Activated gamma-delta T cell (primary cell): ENCODE data around the gene ZMIZ2.
"Not testable (repeated sequence)": the region's sequence is repeated elsewhere in the genome, so short reads cannot be mapped to it uniquely, and the experiment has no call there.

Source experiments
- DNase-seq: peaks from one replicate; lab custom pipeline; 2025; lab: John Stamatoyannopoulos, UW

ZMIZ2 gene

GRCh38 chr7:44727158-44727936, 21.3 kb upstream of the ZMIZ2 start:
- DNase-seq, result no peak

DNA sequence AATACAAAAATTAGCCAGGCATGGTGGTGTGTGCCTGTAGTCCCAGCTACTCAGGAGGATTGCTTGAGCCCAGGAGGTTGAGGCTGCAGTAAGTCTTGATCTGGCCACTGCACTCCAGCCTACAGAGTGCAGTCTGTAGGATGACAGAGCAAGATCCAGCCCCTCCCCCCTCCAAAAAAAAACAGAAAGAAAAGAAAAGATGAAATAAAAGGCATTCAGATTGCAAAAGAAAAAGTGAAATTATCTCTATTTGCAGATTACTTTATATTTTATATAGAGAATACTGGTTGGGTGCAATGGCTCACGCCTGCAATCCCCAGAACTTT, 20.7 kb upstream of the ZMIZ2 start:
- DNase-seq, result no peak

DNA sequence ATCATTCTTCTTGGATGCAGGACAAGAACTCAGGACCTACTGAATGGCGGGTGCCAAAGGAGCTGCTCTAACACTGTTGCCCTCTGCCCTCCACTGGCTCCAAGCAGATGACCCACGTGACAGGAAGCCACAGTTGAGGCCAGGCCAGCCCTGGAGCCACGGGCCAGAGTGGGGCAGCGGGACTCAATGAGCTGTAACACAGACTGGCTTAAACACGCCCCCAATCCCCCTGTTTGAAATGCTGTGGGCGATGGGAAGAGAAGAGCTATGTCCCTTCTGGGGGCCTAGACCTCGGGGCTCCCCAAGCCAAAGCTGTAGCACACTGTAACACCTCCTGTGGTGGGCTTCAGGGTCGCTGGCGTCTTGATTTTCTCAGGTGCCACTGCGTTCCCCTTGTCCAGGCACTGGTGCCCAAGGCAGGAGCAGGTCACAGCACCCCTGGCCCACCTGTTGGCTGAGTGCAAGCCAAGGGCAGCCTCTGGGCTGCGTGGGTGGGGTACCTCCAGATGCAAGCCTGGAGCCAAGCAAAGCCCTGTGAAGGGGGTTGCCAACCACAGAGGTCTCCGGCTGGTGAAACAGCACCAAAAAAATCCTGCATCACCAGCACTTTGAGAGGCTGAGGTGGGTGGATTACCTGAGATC, 18.6 kb upstream of the ZMIZ2 start:
- DNase-seq, result no peak

GRCh38 chr7:44732971-44733370, 15.7 kb upstream of the ZMIZ2 start:
- DNase-seq, result not testable (repeated sequence)

DNA sequence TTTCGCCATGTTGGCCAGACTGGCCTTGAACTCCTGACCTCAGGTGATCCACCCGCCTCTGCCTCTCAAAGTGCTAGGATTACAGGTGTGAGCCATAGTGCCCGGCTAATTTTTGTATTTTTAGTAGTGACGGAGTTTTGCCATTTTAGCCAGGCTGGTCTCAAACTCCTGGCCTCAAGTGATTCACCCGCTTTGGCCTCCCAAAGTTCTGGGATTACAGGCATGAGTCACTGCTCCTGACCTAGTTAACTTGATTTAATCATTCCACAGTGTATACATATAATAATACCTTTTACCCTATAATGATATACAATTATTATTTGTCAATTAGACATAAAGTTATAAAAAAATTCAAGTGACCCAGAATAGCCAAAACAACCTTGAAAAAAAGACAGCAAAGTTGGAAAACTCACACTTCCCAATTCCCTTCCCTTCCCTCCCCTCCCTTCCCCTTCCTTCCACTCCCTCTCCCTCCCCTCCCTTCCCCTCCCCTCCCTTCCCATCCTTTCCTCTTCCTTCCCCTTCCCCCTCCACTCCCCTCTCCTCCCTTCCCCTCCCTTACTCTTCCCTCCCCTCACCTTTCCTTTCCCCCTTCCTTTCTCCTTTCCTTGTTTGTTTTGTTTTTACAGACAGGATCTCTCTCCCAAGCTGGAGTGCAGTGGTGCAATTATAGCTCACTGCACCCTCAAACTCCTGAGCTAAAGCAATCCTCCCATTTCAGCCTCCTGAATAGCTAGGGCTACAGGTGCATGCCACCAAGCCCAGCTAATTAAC, 14.8 kb upstream of the ZMIZ2 start:
- DNase-seq, result no peak

GRCh38 chr7:44735403-44736165, 13.1 kb upstream of the ZMIZ2 start:
- no peak for DNase-seq

- no peak for DNase-seq
Observed at GRCh38 chr7:44736896-44737295, 11.8 kb upstream of the ZMIZ2 start.

GRCh38 chr7:44738051-44738723, 10.5 kb upstream of the ZMIZ2 start:
- DNase-seq, result no peak

- no peak for DNase-seq
Observed at GRCh38 chr7:44738876-44739665, 9.6 kb upstream of the ZMIZ2 start.

DNA sequence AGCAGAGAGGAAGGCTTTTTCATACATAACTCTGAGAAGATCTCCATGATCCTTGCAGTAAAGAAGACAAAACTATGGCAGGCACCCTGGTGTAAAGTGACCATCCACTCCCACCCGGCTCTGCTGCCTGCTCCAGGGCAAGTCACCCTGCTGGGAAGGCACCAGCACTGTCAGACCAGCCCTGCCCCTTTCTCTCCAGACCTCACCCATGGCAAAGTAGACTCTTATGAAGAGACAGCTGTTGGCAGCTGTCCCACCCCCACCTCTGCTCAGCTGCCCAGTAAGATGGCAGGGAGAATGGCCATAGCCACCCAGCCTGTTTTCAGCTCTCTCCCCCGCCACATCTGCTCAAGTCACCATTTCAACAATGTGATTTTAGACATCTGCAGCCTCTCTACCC, 8.6 kb upstream of the ZMIZ2 start:
- DNase-seq, result no peak

- no peak for DNase-seq
Observed at GRCh38 chr7:44743750-44744149, 4.9 kb upstream of the ZMIZ2 start.

DNA sequence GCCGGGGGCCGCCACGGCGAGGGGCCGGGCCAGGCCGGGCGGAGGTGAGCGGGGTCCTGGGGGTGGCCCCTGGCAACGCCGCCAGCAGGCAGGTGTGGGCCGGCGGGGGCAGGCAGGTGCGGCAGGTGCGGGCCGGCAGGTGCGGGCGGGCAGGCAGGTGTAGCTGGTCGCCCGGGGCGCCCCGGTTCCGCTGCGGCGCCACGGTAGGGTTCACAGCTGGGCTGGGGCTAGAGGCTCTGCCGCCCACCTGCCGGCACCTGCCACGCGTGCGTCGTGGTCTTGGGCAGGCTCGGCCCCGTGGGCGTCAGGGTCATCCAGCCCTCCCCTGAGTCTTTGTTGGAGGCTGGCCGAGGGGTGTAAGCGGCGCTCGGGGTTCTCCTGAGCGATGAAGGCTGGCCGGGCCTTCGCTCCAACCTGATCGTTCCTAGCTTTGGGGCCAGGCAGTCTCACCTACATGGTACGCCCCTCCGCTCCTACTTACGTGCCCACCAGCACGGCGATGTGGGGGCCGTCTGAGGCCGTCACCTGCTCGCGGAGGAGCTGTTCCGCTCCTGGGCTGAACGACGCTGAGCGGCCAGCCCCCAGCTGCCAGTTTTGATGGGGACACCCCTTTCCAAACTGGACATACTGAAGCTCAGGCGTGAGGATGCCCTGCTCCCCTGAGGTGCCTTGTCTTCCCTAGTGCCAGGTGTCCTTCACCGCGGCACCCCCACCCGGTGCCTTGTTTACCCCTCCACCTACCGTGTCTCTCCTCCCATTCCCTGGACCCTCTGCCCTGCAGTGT, 493 bp downstream of the ZMIZ2 start:
- no peak for DNase-seq

GRCh38 chr7:44749992-44750391, 1.3 kb downstream of the ZMIZ2 start:
- no peak for DNase-seq

- DNase-seq, result no peak
Observed at GRCh38 chr7:44750424-44750823, 1.8 kb downstream of the ZMIZ2 start.

DNA sequence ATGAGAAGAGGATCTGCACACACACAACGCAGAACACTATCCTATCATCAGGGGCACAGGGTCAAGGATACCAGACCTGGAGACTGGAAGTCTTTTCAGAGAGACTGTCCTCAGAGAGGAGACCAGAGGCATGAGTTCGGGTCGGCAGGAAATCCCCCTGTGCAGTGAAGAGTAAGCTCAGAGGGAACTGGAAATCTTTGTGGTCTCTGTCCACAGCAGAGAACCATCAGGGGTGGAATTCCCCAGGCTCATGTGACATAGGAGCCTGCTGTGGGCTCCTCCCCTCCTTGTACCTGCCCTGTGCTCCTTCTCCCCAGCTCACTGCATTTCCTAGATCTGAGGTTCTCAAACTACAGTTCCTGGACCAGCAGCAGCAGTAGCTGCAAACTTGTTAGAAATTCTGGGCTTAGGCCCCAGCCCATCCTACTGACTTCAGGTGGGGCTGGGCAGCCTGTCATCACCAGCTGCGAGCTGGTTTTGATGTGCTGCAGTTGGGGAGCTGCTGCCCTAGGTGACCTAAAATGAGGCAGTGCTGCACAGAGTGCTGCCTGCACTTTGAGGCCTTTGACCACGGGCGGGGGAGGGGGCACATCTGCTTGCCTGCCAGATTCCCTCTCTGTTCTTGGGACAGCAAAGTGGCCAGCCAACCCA, 2.4 kb downstream of the ZMIZ2 start:
- no peak for DNase-seq

GRCh38 chr7:44752822-44753221, 4.2 kb downstream of the ZMIZ2 start:
- DNase-seq, result no peak

DNA sequence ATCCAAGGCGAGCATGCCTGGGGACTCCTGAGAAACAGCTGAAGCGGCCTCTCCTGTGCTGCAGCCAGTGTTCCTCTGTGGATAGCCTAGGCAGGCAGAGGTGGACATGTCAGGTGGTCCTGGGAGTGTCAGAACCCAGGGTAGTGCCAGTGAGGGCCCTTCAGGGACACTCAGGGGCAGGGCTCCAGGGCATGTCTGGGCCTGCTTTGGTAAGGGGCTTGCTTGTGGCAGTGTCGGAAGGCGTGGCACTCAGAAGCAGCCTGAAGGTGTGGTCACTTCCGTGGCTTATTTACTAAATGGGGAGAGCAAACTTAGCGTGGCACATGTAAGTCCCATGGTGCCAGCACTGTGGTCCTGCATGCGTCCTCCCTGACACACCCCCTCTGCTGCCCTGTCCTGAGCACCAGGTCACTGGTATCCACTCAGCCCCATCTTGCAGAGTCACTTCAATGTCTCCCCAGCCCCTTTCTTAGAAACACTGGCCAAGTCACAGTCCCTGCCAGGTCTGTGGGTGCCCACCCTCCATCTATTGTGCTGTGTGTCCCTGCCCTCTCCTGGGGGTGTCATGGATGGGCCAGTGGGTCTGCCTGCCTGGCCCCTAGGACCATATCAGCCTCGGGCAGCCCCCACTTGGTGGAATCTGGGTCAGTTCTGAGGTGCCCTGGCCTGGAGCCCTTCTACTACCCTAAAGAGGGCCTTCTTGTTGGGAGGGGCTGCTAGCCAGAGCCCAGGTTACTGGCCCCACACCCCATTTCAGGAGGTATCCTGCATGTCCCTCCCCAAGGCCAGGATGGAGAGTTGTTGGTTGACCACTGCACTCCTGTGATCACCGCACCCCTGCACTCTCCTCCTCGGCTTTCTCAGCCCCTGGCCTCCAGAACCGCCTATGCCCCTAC, 6.4 kb downstream of the ZMIZ2 start:
- DNase-seq, result no peak
